Breast epithelium (tissue), 3 donors: Measurements from ENCODE around the gene FAM184B.

Experiments
- CTCF ChIP-seq, 3 donors: fragments of 450-650 bp; IDR thresholded peaks; one replicate each; pipeline ENCODE4 v1.5.1; 2016 to 2017; ENCODE audit warnings: antibody characterized with exemption in 3 of 3, mild to moderate bottlenecking in 3 of 3, moderate library complexity in 3 of 3
- POLR2A ChIP-seq: fragments of 450-650 bp; IDR thresholded peaks from one replicate; pipeline ENCODE4 v1.6.1; 2016; ENCODE audit warnings: antibody characterized with exemption, mild to moderate bottlenecking, moderate library complexity

DNA sequence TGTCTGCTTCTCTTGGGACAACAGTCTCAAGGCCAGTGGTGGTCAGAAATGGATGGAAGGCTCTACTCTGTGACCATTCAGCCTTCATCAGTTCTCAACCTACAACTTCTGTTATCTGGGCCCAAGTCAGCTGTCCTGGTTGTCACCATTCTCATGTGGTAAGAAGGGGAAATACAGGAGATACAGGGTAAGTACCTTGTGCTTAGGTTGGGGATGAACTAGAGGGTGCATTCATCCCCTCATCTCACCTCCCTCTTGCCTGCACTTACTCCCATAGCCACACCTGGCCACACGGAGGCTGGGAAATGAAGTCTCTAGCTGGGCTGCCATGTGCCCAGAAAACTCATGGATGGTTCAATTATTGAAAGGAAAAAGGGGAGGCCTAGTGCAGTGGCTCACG lies 44.9 kb downstream of the FAM184B start:
- TF ChIP-seq CTCF (IDR thresholded peaks at IDR 0.05) (no peak), POLR2A (no peak)
